OCI-LY1 (cell line): ENCODE measurements around the gene CLCN6.

Source experiments
- CTCF ChIP-seq: fragments of 200-600 bp; sonication (generic), shearing (Covaris generic); IDR thresholded peaks from 2 replicates; pipeline ENCODE4 v1.5.1; 2017; ENCODE audit warnings: mild to moderate bottlenecking, antibody characterized with exemption, low read length, moderate library complexity, mixed read lengths
- EZH2 ChIP-seq: fragments of 200-600 bp; sonication (generic), shearing (Covaris generic); IDR thresholded peaks from 2 replicates; pipeline ENCODE4 v1.8.0; 2017; ENCODE audit warnings: borderline replicate concordance, mixed run types, mild to moderate bottlenecking, antibody characterized with exemption, low read length, moderate library complexity, mixed read lengths

GRCh38 chr1:11806307-11806936 is 431 bp downstream of the CLCN6 start:
- TF ChIP-seq CTCF = no peak
- no peak for TF ChIP-seq EZH2
